DND-41 (cell line): ENCODE results near the gene FTO.
"Not testable (repeated sequence)": the region's sequence is repeated elsewhere in the genome, so short reads cannot be mapped to it uniquely, and the experiment has no call there.

Experiments used
- ATAC-seq: fragments of 200-7000 bp; cut with Tn5 transposase; 3 replicates; pipeline ENCODE4 v1.9.1; 2021; ENCODE audit warnings: low read depth; ENCODE audit not compliant: insufficient read depth
- DNase-seq: peaks from one replicate; pipeline ENCODE4 v3.0.0-alpha.2; 2020
- H2AFZ ChIP-seq: 2 replicates; pipeline ENCODE4 v1.6.0; 2012; ENCODE audit warnings: low read depth, low read length
- H3K27ac ChIP-seq: 2 replicates; pipeline ENCODE4 v1.5.1; 2012; ENCODE audit warnings: low read length, inconsistent platforms
- H3K27me3 ChIP-seq: fragments of 200-600 bp; sonication (generic); 2 replicates; pipeline ENCODE4 v1.6.0; 2012; ENCODE audit warnings: low read length, mild to moderate bottlenecking, inconsistent platforms; ENCODE audit not compliant: insufficient read depth, poor library complexity
- H3K36me3 ChIP-seq: 2 replicates; pipeline ENCODE4 v1.5.1; 2012; ENCODE audit warnings: low read length, inconsistent platforms; ENCODE audit not compliant: insufficient read depth
- H3K4me1 ChIP-seq: 2 replicates; pipeline ENCODE4 v1.5.1; 2012; ENCODE audit warnings: mild to moderate bottlenecking, low read length; ENCODE audit not compliant: insufficient read depth
- H3K4me2 ChIP-seq: 2 replicates; pipeline ENCODE4 v1.6.0; 2012; ENCODE audit warnings: mild to moderate bottlenecking, moderate library complexity, low read length, inconsistent platforms; ENCODE audit not compliant: insufficient read depth
- H3K4me3 ChIP-seq, 2 experiments: fragments of 200-600 bp in 1 of 2; shearing (Covaris generic) in 1 of 2; 2 replicates each; pipeline ENCODE4 v1.5.1; 2012 to 2016; ENCODE audit warnings: inconsistent platforms in 2 of 2, low read length in 2 of 2, mild to moderate bottlenecking in 2 of 2, low read depth in 1 of 2, moderate library complexity in 1 of 2
- H3K79me2 ChIP-seq: 2 replicates; pipeline ENCODE4 v1.6.0; 2012; ENCODE audit warnings: low read length, inconsistent platforms; ENCODE audit not compliant: insufficient read depth
- H3K9ac ChIP-seq: 2 replicates; pipeline ENCODE4 v1.6.0; 2012; ENCODE audit warnings: low read depth, mild to moderate bottlenecking, inconsistent platforms, low read length, moderate library complexity
- H3K9me3 ChIP-seq: 2 replicates; pipeline ENCODE4 v1.5.1; 2012; ENCODE audit warnings: low read length, moderate library complexity, mild to moderate bottlenecking, inconsistent platforms; ENCODE audit not compliant: insufficient read depth, severe bottlenecking
- H4K20me1 ChIP-seq: 2 replicates; pipeline ENCODE4 v1.6.0; 2012; ENCODE audit warnings: low read length; ENCODE audit not compliant: insufficient read depth
- CTCF ChIP-seq: IDR thresholded peaks from 2 replicates; pipeline ENCODE4 v1.5.1; 2012; ENCODE audit warnings: borderline replicate concordance, low read length, moderate library complexity, mild to moderate bottlenecking; ENCODE audit not compliant: poor library complexity, severe bottlenecking; ENCODE audit errors: extremely low read depth
- EZH2 ChIP-seq: IDR thresholded peaks from 3 replicates; pipeline ENCODE4 v1.6.1; 2012; ENCODE audit warnings: borderline replicate concordance, low read depth, mild to moderate bottlenecking, moderate library complexity, low read length, inconsistent platforms; ENCODE audit not compliant: severe bottlenecking

The FTO gene

GRCh38 chr16:53680756-53681155 lies 23.2 kb upstream of the FTO start:
- H2AFZ ChIP-seq = no peak overlapping the region
- H4K20me1 ChIP-seq = no peaks in the 10 kb centered on the region
- ATAC-seq (no peak), DNase-seq (no peak)
- H3K4me2 ChIP-seq = no peak overlapping the region
- H3K36me3 ChIP-seq = peaks cover 13% of the 10 kb centered on the region
- no peak for TF ChIP-seq CTCF
- no peak for TF ChIP-seq EZH2
- H3K27me3 ChIP-seq = no peaks in the 10 kb centered on the region
- H3K4me3 ChIP-seq = no peak overlapping the region
- peaks cover 2% of the 10 kb centered on the region for H3K9me3 ChIP-seq
- no peaks in the 10 kb centered on the region for H3K79me2 ChIP-seq
- no peak overlapping the region for H3K27ac ChIP-seq
- H3K9ac ChIP-seq = no peak overlapping the region
- H3K4me1 ChIP-seq = no peaks in the 10 kb centered on the region

GRCh38 chr16:53681354-53681753 lies 22.6 kb upstream of the FTO start:
- H3K27me3 ChIP-seq = no peaks in the 10 kb centered on the region
- DNase-seq = no peak
- H3K36me3 ChIP-seq = peaks cover 13% of the 10 kb centered on the region

GRCh38 chr16:53685334-53685733 lies 18.6 kb upstream of the FTO start:
- not testable (repeated sequence) for H2AFZ ChIP-seq

More at GRCh38 chr16:53681354-53681753, 22.6 kb upstream of the FTO start:
- no peak overlapping the region for H3K4me2 ChIP-seq
- no peak for ATAC-seq
- no peak overlapping the region for H3K27ac ChIP-seq
- H3K4me3 ChIP-seq = no peak overlapping the region
- H3K9me3 ChIP-seq = peaks cover 2% of the 10 kb centered on the region
- H2AFZ ChIP-seq = no peak overlapping the region
- no peak overlapping the region for H3K9ac ChIP-seq
- H3K4me1 ChIP-seq = no peaks in the 10 kb centered on the region
- TF ChIP-seq CTCF = no peak
- TF ChIP-seq EZH2 = no peak
- H3K79me2 ChIP-seq = no peaks in the 10 kb centered on the region
- H4K20me1 ChIP-seq = no peaks in the 10 kb centered on the region

GRCh38 chr16:53686710-53687109 lies 17.2 kb upstream of the FTO start:
- Histone ChIP-seq H2AFZ (no peak overlapping the region), H3K27ac (no peak overlapping the region), H3K9ac (no peak overlapping the region), H4K20me1 (no peaks in the 10 kb centered on the region), H3K4me1 (no peaks in the 10 kb centered on the region), H3K36me3 (peaks cover 17% of the 10 kb centered on the region), H3K27me3 (no peaks in the 10 kb centered on the region), H3K9me3 (peaks cover 2% of the 10 kb centered on the region), H3K4me2 (no peak overlapping the region), H3K4me3 (no peak overlapping the region), H3K79me2 (no peaks in the 10 kb centered on the region)
- ATAC-seq (no peak), DNase-seq (no peak)
- TF ChIP-seq EZH2 (no peak), CTCF (no peak)

More at GRCh38 chr16:53685334-53685733, 18.6 kb upstream of the FTO start:
- not testable (repeated sequence) for H4K20me1 ChIP-seq, DNase-seq, H3K9me3 ChIP-seq, H3K9ac ChIP-seq, H3K27ac ChIP-seq, H3K4me1 ChIP-seq, ATAC-seq, H3K79me2 ChIP-seq, H3K4me2 ChIP-seq, H3K4me3 ChIP-seq, H3K27me3 ChIP-seq
- peaks cover 13% of the 10 kb centered on the region for H3K36me3 ChIP-seq
